K562 (cell line): ENCODE data around the gene SPNS1. TPM values are rescaled to one million over a fixed set of nuclear protein-coding genes. Genes with fewer than 3 reads are reported as not detected.

Experiments
- CC2D1A ChIP-seq: fragments of 450-650 bp; IDR thresholded peaks from 2 replicates; pipeline ENCODE4 v1.6.1; 2017; ENCODE audit warnings: mild to moderate bottlenecking
- CGGBP1 ChIP-seq: fragments of 250-450 bp; sonication (Bioruptor Pico); IDR thresholded peaks from 2 replicates; pipeline ENCODE4 v1.9.0; 2021; ENCODE audit warnings: mild to moderate bottlenecking
- CHCHD3 ChIP-seq: fragments of 250-450 bp; sonication (Bioruptor Pico); IDR thresholded peaks from 2 replicates; pipeline ENCODE4 v2.1.2; 2022; ENCODE audit warnings: mild to moderate bottlenecking
- CUX1 ChIP-seq: fragments of 200-800 bp; sonication (Bioruptor generic); IDR thresholded peaks from 2 replicates; pipeline ENCODE4 v1.6.1; 2016; ENCODE audit warnings: missing genetic modification characterization, missing compliant biosample characterization
- GABPB2 ChIP-seq: fragments of 250-450 bp; sonication (Bioruptor Pico); conservative IDR thresholded peaks from 2 replicates; pipeline ENCODE4 v1.5.1; 2021; ENCODE audit warnings: mild to moderate bottlenecking
- ILK ChIP-seq: fragments of 450-650 bp; IDR thresholded peaks from 2 replicates; pipeline ENCODE4 v1.6.1; 2016; ENCODE audit warnings: missing genetic modification characterization, low read depth, mild to moderate bottlenecking, missing compliant biosample characterization, moderate library complexity, borderline replicate concordance
- IRF2 ChIP-seq: sonication (generic); formaldehyde crosslinking; IDR thresholded peaks from 2 replicates; pipeline ENCODE4 v1.8.1; 2022; ENCODE audit warnings: mild to moderate bottlenecking, missing genetic modification reagents
- JUN ChIP-seq, 2 experiments: sonication (generic) in 1 of 2; formaldehyde crosslinking in 1 of 2; IDR thresholded peaks; 2 replicates each; pipeline versions ENCODE4 v1.6.1 to v1.8.0; 2012 to 2022; ENCODE audit warnings: borderline replicate concordance in 2 of 2, mild to moderate bottlenecking in 2 of 2, improper control_type of control experiment in 1 of 2, low read depth in 1 of 2, low read length in 1 of 2, missing genetic modification reagents in 1 of 2
- KLF16 ChIP-seq: IDR thresholded peaks from 2 replicates; pipeline ENCODE4 v1.6.1; 2016; ENCODE audit warnings: antibody characterized with exemption
- MAFF ChIP-seq: IDR thresholded peaks from 2 replicates; pipeline ENCODE4 v1.6.1; 2012; ENCODE audit warnings: low read length, improper control_type of control experiment
- MEF2A ChIP-seq: IDR thresholded peaks from 2 replicates; pipeline ENCODE4 v1.6.1; 2011; ENCODE audit warnings: low read depth, mild to moderate bottlenecking, low read length, moderate library complexity; ENCODE audit not compliant: control insufficient read depth
- NKRF ChIP-seq: fragments of 450-650 bp; IDR thresholded peaks from 2 replicates; pipeline ENCODE4 v1.6.1; 2016; ENCODE audit warnings: borderline replicate concordance
- PHTF2 ChIP-seq: fragments of 250-450 bp; sonication (Bioruptor Pico); IDR thresholded peaks from 2 replicates; pipeline ENCODE4 v1.5.0; 2021; ENCODE audit warnings: mild to moderate bottlenecking
- POLR2B ChIP-seq: fragments of 450-650 bp; IDR thresholded peaks from 2 replicates; pipeline ENCODE4 v1.6.1; 2018; ENCODE audit warnings: low read depth; ENCODE audit not compliant: partially characterized antibody
- PYGO2 ChIP-seq: fragments of 450-650 bp; IDR thresholded peaks from 2 replicates; pipeline ENCODE4 v1.6.1; 2016; ENCODE audit warnings: mild to moderate bottlenecking, missing genetic modification characterization, moderate library complexity, missing compliant biosample characterization
- RUNX1 ChIP-seq: sonication (generic); IDR thresholded peaks from 2 replicates; pipeline ENCODE4 v1.6.1; 2016; ENCODE audit warnings: antibody characterized with exemption, low read depth
- SIRT6 ChIP-seq: IDR thresholded peaks from one replicate; pipeline ENCODE4 v1.6.1; 2012; ENCODE audit warnings: low read depth, mild to moderate bottlenecking, control low read depth, inconsistent platforms, low read length, moderate library complexity
- SMARCE1 ChIP-seq: fragments of 450-650 bp; IDR thresholded peaks from 2 replicates; pipeline ENCODE4 v1.7.1; 2016; ENCODE audit warnings: mild to moderate bottlenecking
- TARDBP ChIP-seq: fragments of 450-650 bp; IDR thresholded peaks from 2 replicates; pipeline ENCODE4 v1.6.1; 2016
- THRB ChIP-seq: fragments of 450-650 bp; formaldehyde crosslinking; conservative IDR thresholded peaks from 2 replicates; pipeline ENCODE4 v1.4.0; 2022; ENCODE audit warnings: mild to moderate bottlenecking, missing genetic modification characterization
- ZNF3 ChIP-seq: fragments of 250-450 bp; sonication (Bioruptor Pico); IDR thresholded peaks from 2 replicates; pipeline ENCODE4 v1.5.0; 2021; ENCODE audit warnings: mild to moderate bottlenecking, moderate library complexity
- ZNF699 ChIP-seq: fragments of 250-450 bp; sonication (Bioruptor Pico); IDR thresholded peaks from 2 replicates; pipeline ENCODE4 v1.8.0; 2021; ENCODE audit warnings: mild to moderate bottlenecking, moderate library complexity; ENCODE audit not compliant: insufficient replicate concordance
- polyA plus RNA-seq, 8 experiments: library from polyadenylated mRNA; depleted of rRNA in 4 of 8; stranded (reverse) in 5 of 8; unstranded in 3 of 8; fragments of >200 nt; fragmentation: Nextera tagmentation in 2 of 8; fragmentation: Illumina TruSeq in 1 of 8; extraction: Ambion mirVana in 2 of 8; extraction: Trizol in 1 of 8; gene quantifications; 2 replicates each; pipeline versions ENCODE4 v1.2.1 to v1.2.3, GENCODE V29; 2011 to 2014; ENCODE audit warnings: inconsistent platforms in 1 of 8, missing spikeins in 1 of 8
- total RNA-seq, 7 experiments: library from RNA; depleted of rRNA in 6 of 7; stranded (reverse); fragments of >200 nt in 6 of 7; fragmentation: Illumina TruSeq in 2 of 7; extraction: Trizol in 2 of 7; gene quantifications; 2 replicates each; pipeline versions ENCODE4 v1.2.1 to v1.2.3, GENCODE V29; 2011 to 2021; ENCODE audit warnings: low replicate concordance in 1 of 7

SPNS1 gene
- total and polyA plus RNA-seq, 9 of the 15 experiments (the other 6 are each of a cell fraction or from before 2014, with no cell fraction given): 0.58 to 64.9 (median 13.7) TPM

GRCh38 chr16:28951410-28951943, 23.1 kb upstream of the SPNS1 start (continued):
- 0 out of 2 replicates have a peak, but pooled peaks have one; percentile 31 for TF ChIP-seq NKRF
- no peak for TF ChIP-seq GABPB2 (CRISPR knock-in tag)
- no peak for TF ChIP-seq JUN (IDR thresholded peaks at IDR 0.05; ENCODE audit: borderline replicate concordance, low read depth, low read length)
- no peak for TF ChIP-seq JUN (CRISPR knock-in tag; IDR thresholded peaks at IDR 0.05; ENCODE audit: borderline replicate concordance)
- TF ChIP-seq MAFF: no peak
- TF ChIP-seq CHCHD3 (CRISPR knock-in tag): no peak
- TF ChIP-seq PHTF2 (CRISPR knock-in tag): no peak
- no peak for TF ChIP-seq IRF2
- TF ChIP-seq TARDBP: no peak
- no peak for TF ChIP-seq SIRT6
- TF ChIP-seq RUNX1: no peak
- TF ChIP-seq MEF2A: no peak
- no peak for TF ChIP-seq ILK (tag)
- TF ChIP-seq CC2D1A: no peak
- TF ChIP-seq CGGBP1 (CRISPR knock-in tag): no peak
- TF ChIP-seq SMARCE1: no peak
- TF ChIP-seq ZNF3 (CRISPR knock-in tag): no peak
- TF ChIP-seq KLF16: no peak
- TF ChIP-seq ZNF699 (CRISPR knock-in tag): no peak
- no peak for TF ChIP-seq PYGO2 (tag)
- TF ChIP-seq CUX1 (CRISPR knock-in tag): no peak
- TF ChIP-seq THRB (CRISPR knock-in tag): peak; percentile 54; the same call in 1 of the 2 replicates
- TF ChIP-seq POLR2B: no peak
